Progenitor cell of endocrine pancreas (in vitro differentiated cells): Measurements from ENCODE around the gene TACO1. TPM values are rescaled to one million over a fixed set of nuclear protein-coding genes. Genes with fewer than 3 reads are reported as not detected.

Source experiments
- DNase-seq: peaks from one replicate; pipeline ENCODE4 v3.0.0; 2021; ENCODE audit warnings: low spot score; ENCODE audit not compliant: unreplicated experiment
- H3K27ac Mint-ChIP-seq: 2 replicates; pipeline ENCODE4 v1.8.0; 2021; ENCODE audit warnings: mild to moderate bottlenecking, moderate library complexity, mixed read lengths
- H3K27me3 Mint-ChIP-seq: 2 replicates; pipeline ENCODE4 v1.8.0; 2021; ENCODE audit warnings: mixed read lengths
- H3K36me3 Mint-ChIP-seq: 2 replicates; pipeline ENCODE4 v1.8.0; 2022; ENCODE audit warnings: mixed read lengths; ENCODE audit not compliant: insufficient read depth
- H3K4me1 Mint-ChIP-seq: 2 replicates; pipeline ENCODE4 v1.8.0; 2021; ENCODE audit warnings: low read depth, mixed read lengths
- H3K4me3 Mint-ChIP-seq: 2 replicates; pipeline ENCODE4 v1.8.0; 2021; ENCODE audit warnings: low read depth, mild to moderate bottlenecking, moderate library complexity, mixed read lengths
- H3K9me3 Mint-ChIP-seq: 2 replicates; pipeline ENCODE4 v1.8.0; 2021; ENCODE audit warnings: low read depth, mixed read lengths
- total RNA-seq: library from RNA; stranded (reverse); gene quantifications from 2 replicates; pipeline ENCODE4 v1.2.1, GENCODE V29; 2021
- TF ChIP-seq, protein P1 (sequence below): fragments of 200-600 bp; sonication (generic); IDR thresholded peaks from one replicate; pipeline ENCODE4 v1.5.0; 2021; ENCODE audit warnings: antibody characterized with exemption, mild to moderate bottlenecking; ENCODE audit not compliant: unreplicated experiment

Gene TACO1
- total RNA-seq, 1 donor from 2014 or later = 19.2 TPM

DNA sequence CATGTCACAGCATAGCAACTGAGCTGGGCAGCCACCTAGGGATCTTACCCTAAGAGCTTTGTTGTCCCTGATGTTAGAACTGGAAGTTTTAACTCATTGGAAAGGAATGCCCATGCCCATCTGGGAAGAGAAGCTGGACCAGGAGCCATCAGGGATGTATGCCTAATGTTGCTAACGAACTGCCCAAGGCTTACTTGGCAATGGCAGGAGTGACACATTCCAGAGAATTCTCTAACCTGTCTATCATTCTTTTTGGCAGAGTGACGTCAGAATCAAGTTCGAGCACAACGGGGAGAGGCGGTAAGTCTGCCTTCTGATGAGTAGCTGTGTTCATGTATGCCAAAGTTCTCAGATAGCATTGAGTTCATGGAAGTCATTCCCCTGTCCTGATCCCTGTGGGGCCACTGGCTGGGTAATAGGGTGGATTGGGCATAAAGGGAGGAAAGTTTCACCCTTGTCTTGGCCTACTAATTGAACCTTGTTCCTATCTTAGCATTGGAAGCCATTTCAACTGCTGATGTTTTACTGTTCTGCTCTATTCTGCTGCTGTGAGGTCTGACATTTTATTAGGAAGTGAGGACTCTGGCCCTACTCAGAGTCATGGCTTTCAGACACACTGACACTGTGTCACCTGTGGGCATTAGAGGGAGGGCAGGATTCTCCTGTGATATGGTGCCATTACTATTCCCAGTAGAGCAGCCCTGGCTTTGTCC is 45.2 kb downstream of the TACO1 start:
- TF ChIP-seq, protein P1, sequence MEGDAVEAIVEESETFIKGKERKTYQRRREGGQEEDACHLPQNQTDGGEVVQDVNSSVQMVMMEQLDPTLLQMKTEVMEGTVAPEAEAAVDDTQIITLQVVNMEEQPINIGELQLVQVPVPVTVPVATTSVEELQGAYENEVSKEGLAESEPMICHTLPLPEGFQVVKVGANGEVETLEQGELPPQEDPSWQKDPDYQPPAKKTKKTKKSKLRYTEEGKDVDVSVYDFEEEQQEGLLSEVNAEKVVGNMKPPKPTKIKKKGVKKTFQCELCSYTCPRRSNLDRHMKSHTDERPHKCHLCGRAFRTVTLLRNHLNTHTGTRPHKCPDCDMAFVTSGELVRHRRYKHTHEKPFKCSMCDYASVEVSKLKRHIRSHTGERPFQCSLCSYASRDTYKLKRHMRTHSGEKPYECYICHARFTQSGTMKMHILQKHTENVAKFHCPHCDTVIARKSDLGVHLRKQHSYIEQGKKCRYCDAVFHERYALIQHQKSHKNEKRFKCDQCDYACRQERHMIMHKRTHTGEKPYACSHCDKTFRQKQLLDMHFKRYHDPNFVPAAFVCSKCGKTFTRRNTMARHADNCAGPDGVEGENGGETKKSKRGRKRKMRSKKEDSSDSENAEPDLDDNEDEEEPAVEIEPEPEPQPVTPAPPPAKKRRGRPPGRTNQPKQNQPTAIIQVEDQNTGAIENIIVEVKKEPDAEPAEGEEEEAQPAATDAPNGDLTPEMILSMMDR = no peak
- DNase-seq = no peak
- Mint-ChIP-seq H3K36me3 (peaks cover 2% of the 10 kb centered on the region), H3K27me3 (no peaks in the 10 kb centered on the region), H3K9me3 (no peaks in the 10 kb centered on the region), H3K4me3 (no peak overlapping the region), H3K27ac (no peak overlapping the region), H3K4me1 (no peaks in the 10 kb centered on the region)

DNA sequence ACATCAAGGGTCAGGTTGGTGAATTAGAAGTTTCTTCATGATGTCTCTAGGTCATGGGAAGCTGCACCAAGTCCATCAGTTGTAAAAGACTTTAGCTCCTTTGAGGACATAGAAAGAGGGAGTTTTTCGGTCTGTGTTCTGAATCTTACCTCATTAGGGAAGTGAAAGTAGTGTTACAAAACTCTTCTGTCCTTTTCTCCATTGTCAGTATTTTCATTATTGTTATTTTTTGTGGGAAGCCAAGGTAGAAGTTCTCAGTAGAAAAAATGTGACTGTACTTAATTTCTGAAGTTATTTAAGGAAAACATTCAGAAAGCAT is 45.8 kb downstream of the TACO1 start:
- Mint-ChIP-seq H3K27me3 (no peaks in the 10 kb centered on the region), H3K4me1 (no peaks in the 10 kb centered on the region), H3K27ac (no peak overlapping the region), H3K36me3 (peaks cover 2% of the 10 kb centered on the region), H3K9me3 (no peaks in the 10 kb centered on the region), H3K4me3 (no peak overlapping the region)
- TF ChIP-seq, protein P1 = no peak
- no peak for DNase-seq

DNA sequence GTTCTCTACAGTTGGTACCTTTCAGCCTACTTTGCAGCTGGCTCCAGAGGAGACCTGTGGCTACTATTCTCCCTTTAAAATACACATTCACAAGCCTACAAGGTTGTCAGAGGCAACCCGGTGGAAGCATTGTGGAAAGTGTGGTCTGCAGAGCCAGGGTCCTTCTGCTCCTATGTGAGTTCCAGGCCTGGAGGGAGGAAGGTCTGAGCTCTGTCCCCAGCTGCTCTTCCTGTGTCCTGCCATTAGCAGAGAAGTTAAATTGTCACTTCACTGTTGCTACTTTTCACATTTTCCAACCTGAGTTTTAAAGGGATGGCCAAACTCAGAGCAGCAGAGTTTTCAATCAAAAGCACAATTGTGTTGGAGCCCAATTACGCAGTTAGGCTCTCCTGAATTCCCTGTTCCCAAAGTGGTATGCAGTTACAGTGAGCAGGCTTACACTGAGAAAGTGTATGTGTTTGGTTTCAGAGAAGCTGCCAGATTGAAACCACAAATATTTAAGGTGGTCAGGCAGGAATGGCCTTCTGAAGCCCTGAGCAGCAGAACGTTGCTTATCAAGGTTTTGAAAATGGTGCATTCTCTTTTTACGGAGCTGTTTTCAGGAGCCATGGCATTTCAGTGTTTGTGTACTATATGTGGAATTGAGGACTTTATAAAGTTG is 46.5 kb downstream of the TACO1 start:
- Mint-ChIP-seq H3K4me3 (no peak overlapping the region), H3K27me3 (no peaks in the 10 kb centered on the region), H3K36me3 (peaks cover 2% of the 10 kb centered on the region), H3K4me1 (no peaks in the 10 kb centered on the region), H3K27ac (no peak overlapping the region), H3K9me3 (no peaks in the 10 kb centered on the region)
- TF ChIP-seq, protein P1 = no peak
- no peak for DNase-seq

DNA sequence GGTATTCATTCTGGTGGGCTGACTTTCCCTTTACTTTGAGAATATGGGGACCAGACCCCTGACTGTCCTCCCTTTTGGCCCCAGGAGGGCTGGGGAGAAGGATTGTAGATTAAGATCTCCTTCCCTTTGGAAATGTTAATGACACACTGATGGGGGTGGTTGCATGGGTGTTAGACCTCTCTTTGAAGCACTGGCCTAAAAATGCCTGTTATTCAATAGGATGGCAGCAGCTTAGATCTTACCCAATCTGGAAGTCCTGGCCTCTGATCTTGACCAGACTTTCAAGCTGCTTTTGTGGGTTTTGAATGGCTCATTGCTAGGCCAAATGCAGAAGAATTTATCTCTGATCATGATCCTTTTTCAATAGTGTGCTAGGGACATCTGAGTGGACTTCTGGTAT is 47.2 kb downstream of the TACO1 start:
- no peaks in the 10 kb centered on the region for H3K9me3 Mint-ChIP-seq
- peaks cover 2% of the 10 kb centered on the region for H3K36me3 Mint-ChIP-seq
- TF ChIP-seq, protein P1 = no peak
- no peak overlapping the region for H3K27ac Mint-ChIP-seq
- H3K4me3 Mint-ChIP-seq = no peak overlapping the region
- no peak for DNase-seq
- no peaks in the 10 kb centered on the region for H3K4me1 Mint-ChIP-seq
- H3K27me3 Mint-ChIP-seq = no peaks in the 10 kb centered on the region

DNA sequence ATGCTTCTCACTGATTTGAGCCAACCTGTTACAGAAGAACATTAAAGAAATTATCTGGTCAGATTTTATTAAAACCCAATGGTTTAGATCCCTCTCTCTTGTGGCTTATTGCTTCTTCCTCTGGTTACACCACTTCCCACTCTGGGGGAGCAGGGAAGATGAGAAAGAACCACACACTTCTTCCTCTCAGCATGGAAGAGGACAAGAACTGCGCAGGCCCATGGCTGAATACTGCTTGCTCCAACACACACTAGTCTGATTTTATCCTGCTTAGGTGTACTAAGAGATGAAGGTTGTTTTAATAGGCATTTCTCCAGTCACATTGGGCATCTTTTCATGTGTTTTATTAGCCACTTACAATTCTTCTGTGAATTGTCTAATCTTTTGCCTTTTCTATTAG is 49.1 kb downstream of the TACO1 start:
- TF ChIP-seq, protein P1 = no peak
- no peak for DNase-seq
- Mint-ChIP-seq H3K27me3 (no peaks in the 10 kb centered on the region), H3K4me3 (no peak overlapping the region), H3K27ac (no peak overlapping the region), H3K4me1 (no peaks in the 10 kb centered on the region), H3K9me3 (no peaks in the 10 kb centered on the region), H3K36me3 (peaks cover 9% of the 10 kb centered on the region)
